ENCODE results near the gene TBC1D8.

Gene TBC1D8

GRCh38 chr2:101026923-101027469 lies 124.2 kb downstream of the TBC1D8 start:
- no peak for DNase-seq (ENCODE audit: low spot score)

- DNase-seq (ENCODE audit: low spot score) = no peak
Observed at GRCh38 chr2:101026253-101026701, 124.9 kb downstream of the TBC1D8 start.

- no peak for DNase-seq (ENCODE audit: low spot score)
Observed at GRCh38 chr2:101025561-101025960, 125.6 kb downstream of the TBC1D8 start.

- DNase-seq (ENCODE audit: low spot score) = no peak
Observed at GRCh38 chr2:101023327-101024107, 127.7 kb downstream of the TBC1D8 start.

GRCh38 chr2:101022221-101022620 lies 129.0 kb downstream of the TBC1D8 start:
- DNase-seq (ENCODE audit: low spot score) = no peak

- no peak for DNase-seq (ENCODE audit: low spot score)
Observed at GRCh38 chr2:101018934-101019333, 132.2 kb downstream of the TBC1D8 start.

- DNase-seq (ENCODE audit: low spot score) = no peak
Observed at GRCh38 chr2:101017371-101017770, 133.8 kb downstream of the TBC1D8 start.

GRCh38 chr2:101014264-101014857 lies 136.8 kb downstream of the TBC1D8 start:
- no peak for DNase-seq (ENCODE audit: low spot score)

- peak; percentile 41 for DNase-seq (ENCODE audit: low spot score)
Observed at GRCh38 chr2:101012706-101013181, 138.4 kb downstream of the TBC1D8 start.

- no peak for DNase-seq (ENCODE audit: low spot score)
Observed at GRCh38 chr2:101012054-101012705, 139.0 kb downstream of the TBC1D8 start.

- DNase-seq (ENCODE audit: low spot score) = no peak
Observed at GRCh38 chr2:101011152-101011551, 140.0 kb downstream of the TBC1D8 start.

GRCh38 chr2:101007415-101008345 lies 143.5 kb downstream of the TBC1D8 start:
- DNase-seq (ENCODE audit: low spot score) = no peak

GRCh38 chr2:101006065-101006715 lies 145.0 kb downstream of the TBC1D8 start:
- DNase-seq (ENCODE audit: low spot score) = no peak

GRCh38 chr2:101004620-101005325 lies 146.4 kb downstream of the TBC1D8 start:
- DNase-seq (ENCODE audit: low spot score) = no peak

- DNase-seq (ENCODE audit: low spot score) = no peak
Observed at GRCh38 chr2:101003278-101003775, 147.9 kb downstream of the TBC1D8 start.

GRCh38 chr2:101002562-101003277 lies 148.5 kb downstream of the TBC1D8 start:
- no peak for DNase-seq (ENCODE audit: low spot score)

GRCh38 chr2:101001691-101002561 lies 149.3 kb downstream of the TBC1D8 start, which contains the start of gene RPL31:
RPL31 (plus strand) TSS chr2:101002289; CDS start chr2:101002702, 413 bp downstream.
- DNase-seq (ENCODE audit: low spot score) = peak; percentile 99

GRCh38 chr2:100999995-101000394 lies 151.2 kb downstream of the TBC1D8 start:
- DNase-seq (ENCODE audit: low spot score) = no peak

Data from SW480 (cell line).